ENCODE data around the gene MEF2C. TPM values are rescaled to one million over a fixed set of nuclear protein-coding genes. Genes with fewer than 3 reads are reported as not detected.

MEF2C gene
- total and polyA plus RNA-seq, 2 donors: 8.0 to 12.8 TPM

DNA sequence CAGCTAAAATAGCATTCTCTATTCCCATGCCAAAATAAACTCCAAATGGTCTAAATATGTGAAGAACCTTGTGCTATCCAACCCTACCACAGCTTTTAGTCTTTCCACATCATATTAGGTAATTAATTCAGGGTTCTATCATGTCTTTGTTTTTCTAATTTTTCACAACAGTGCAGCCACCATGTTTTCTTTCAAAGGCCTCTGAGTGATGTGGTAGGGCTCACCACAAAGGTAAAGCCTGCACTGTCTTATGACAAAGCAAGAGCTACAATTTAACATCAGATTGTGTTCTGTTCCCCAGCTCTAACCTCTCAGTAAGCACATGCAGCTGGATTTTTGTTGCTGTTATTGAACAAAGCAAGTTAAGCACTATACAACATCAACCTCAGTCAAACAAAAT lies 52.4 kb downstream of the MEF2C start:
- peaks cover 3 to 12% of the 10 kb centered on the region in 2 donors for H3K4me1 ChIP-seq (ENCODE audit: control insufficient read depth in 2 of 2, insufficient read depth in 2 of 2, low read length in 2 of 2)
- H3K27me3 ChIP-seq (ENCODE audit: control insufficient read depth in 2 of 2, insufficient read depth in 1 of 2, low read length in 1 of 2): no peaks in the 10 kb centered on the region
- H3K4me3 ChIP-seq (ENCODE audit: low read length in 2 of 2): no peak overlapping the region
- H3K36me3 ChIP-seq (ENCODE audit: control insufficient read depth in 2 of 2, insufficient read depth in 2 of 2, low read length in 1 of 2): no peaks in the 10 kb centered on the region
- DNase-seq (ENCODE audit: low read depth in 6 of 9, low spot score in 9 of 9): peak in 7 of 9 donors; percentile 21 to 86 (median 52)
- no peak overlapping the region for H3K27ac ChIP-seq (ENCODE audit: low read depth in 1 of 2, low read length in 1 of 2)
- no peaks in the 10 kb centered on the region for H3K9me3 ChIP-seq (ENCODE audit: control insufficient read depth in 2 of 2, insufficient read depth in 1 of 2, low read length in 1 of 2)

DNA sequence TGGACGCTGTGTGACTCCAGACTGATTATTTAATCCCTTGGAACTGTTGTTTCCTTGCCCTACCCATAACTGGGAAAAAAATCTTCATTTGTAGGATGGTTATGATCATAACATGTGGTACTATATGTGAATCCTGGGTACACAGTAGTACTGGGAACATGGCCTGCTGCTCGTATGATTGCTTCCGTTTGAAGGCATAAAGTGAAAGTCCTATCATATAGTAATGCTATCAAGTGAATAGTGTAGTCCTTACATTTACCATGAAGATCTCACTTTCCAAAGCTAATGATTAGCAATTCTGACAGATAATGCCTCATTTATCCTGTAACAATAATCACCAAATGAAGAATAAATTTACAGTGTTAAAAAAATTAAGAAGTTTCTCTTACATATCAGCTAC lies 53.2 kb downstream of the MEF2C start:
- Histone ChIP-seq H3K27me3 (ENCODE audit: control insufficient read depth in 2 of 2, insufficient read depth in 1 of 2, low read length in 1 of 2) (no peaks in the 10 kb centered on the region), H3K9me3 (ENCODE audit: control insufficient read depth in 2 of 2, insufficient read depth in 1 of 2, low read length in 1 of 2) (no peaks in the 10 kb centered on the region), H3K27ac (ENCODE audit: low read depth in 1 of 2, low read length in 1 of 2) (no peak overlapping the region), H3K36me3 (ENCODE audit: control insufficient read depth in 2 of 2, insufficient read depth in 2 of 2, low read length in 1 of 2) (no peaks in the 10 kb centered on the region), H3K4me3 (ENCODE audit: low read length in 2 of 2) (no peak overlapping the region), H3K4me1 (ENCODE audit: control insufficient read depth in 2 of 2, insufficient read depth in 2 of 2, low read length in 2 of 2) (peaks cover 3 to 12% of the 10 kb centered on the region in 2 donors)
- DNase-seq (ENCODE audit: low read depth in 6 of 9, low spot score in 9 of 9): no peak
- WGBS: 85% methylated on average over 3 of the region's 3 CpGs

- peak in 2 of 9 donors; percentile 10 to 37 for DNase-seq (ENCODE audit: low read depth in 6 of 9, low spot score in 9 of 9)
- Histone ChIP-seq H3K9me3 (ENCODE audit: control insufficient read depth in 2 of 2, insufficient read depth in 1 of 2, low read length in 1 of 2) (no peaks in the 10 kb centered on the region), H3K4me1 (ENCODE audit: control insufficient read depth in 2 of 2, insufficient read depth in 2 of 2, low read length in 2 of 2) (peaks cover 3 to 12% of the 10 kb centered on the region in 2 donors), H3K27me3 (ENCODE audit: control insufficient read depth in 2 of 2, insufficient read depth in 1 of 2, low read length in 1 of 2) (no peaks in the 10 kb centered on the region), H3K27ac (ENCODE audit: low read depth in 1 of 2, low read length in 1 of 2) (peak overlapping the region in 1 of 2 donors; percentile 14), H3K4me3 (ENCODE audit: low read length in 2 of 2) (no peak overlapping the region), H3K36me3 (ENCODE audit: control insufficient read depth in 2 of 2, insufficient read depth in 2 of 2, low read length in 1 of 2) (no peaks in the 10 kb centered on the region)
- 24% methylated on average over 3 of the region's 3 CpGs for WGBS
Observed at GRCh38 chr5:88829054-88829453, 53.9 kb downstream of the MEF2C start.

DNA sequence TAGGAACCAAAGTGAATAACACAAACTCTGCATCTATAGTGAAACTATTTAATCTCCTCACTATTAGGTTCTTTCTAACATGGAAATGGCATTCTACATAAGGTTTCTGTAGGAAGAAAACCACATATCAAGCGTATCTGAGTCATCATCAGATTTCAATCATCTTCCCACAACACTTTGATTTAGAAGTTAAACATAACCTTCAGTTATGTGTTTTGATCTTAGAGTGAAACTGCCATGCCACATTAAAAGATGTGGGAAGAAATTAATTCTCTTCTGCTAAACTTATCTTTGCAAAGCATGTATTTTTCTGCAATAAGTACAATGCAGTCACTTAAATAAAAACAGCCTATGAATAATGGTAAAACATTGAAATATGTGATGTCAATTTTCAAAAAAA lies 55.0 kb downstream of the MEF2C start:
- H3K9me3 ChIP-seq (ENCODE audit: control insufficient read depth in 2 of 2, insufficient read depth in 1 of 2, low read length in 1 of 2): no peaks in the 10 kb centered on the region
- H3K27ac ChIP-seq (ENCODE audit: low read depth in 1 of 2, low read length in 1 of 2): no peak overlapping the region
- DNase-seq (ENCODE audit: low read depth in 6 of 9, low spot score in 9 of 9): peak in 3 of 9 donors; percentile 24 to 71 (median 29)
- H3K4me1 ChIP-seq (ENCODE audit: control insufficient read depth in 2 of 2, insufficient read depth in 2 of 2, low read length in 2 of 2): peaks cover 3 to 12% of the 10 kb centered on the region in 2 donors
- H3K36me3 ChIP-seq (ENCODE audit: control insufficient read depth in 2 of 2, insufficient read depth in 2 of 2, low read length in 1 of 2): no peaks in the 10 kb centered on the region
- WGBS: 7% methylated on average over 1 of the region's 1 CpG
- H3K4me3 ChIP-seq (ENCODE audit: low read length in 2 of 2): no peak overlapping the region
- H3K27me3 ChIP-seq (ENCODE audit: control insufficient read depth in 2 of 2, insufficient read depth in 1 of 2, low read length in 1 of 2): no peaks in the 10 kb centered on the region

DNA sequence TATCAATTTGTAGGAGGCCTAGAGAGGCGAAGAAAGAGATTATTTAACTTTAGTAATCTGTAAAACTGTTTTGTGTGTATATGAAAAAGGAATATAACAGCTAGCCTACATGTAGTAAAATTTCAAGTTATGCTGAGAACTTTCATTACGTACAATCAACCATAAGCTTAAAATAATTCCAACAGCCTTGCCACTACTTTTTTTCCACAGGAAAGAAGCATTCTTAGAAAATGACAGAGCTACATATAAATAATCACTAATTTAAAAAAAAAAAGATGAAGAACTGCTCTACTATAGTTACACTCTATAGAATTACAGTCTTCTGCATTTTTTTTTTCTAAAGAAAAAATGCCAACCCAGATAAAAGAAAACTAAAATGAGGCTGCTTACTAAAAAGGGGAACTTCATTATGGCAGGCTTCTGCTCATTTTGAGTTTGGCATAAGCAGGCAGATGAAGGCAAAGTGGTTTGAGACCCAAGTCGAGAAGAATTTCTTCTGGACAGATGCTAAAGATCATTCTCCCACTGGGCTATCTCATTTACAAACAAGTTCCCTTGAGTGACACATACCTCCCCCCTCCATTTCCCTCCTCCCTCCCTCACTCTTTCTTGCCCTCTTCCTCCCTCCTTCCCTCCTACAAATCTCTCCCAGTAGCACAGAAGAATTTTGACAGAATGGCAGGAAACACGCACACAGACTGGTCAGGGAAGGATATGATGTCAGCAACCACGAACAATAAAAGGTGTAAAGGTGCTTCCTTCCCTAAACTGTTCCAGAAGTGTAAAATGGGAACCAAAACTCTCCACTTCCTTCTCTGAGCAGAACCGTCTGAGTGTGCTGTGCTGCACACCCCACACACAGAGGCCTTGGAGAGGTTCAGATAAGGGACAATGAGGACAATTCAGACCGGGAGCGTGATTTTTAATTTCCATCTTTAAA lies 56.1 kb downstream of the MEF2C start:
- no peaks in the 10 kb centered on the region for H3K27me3 ChIP-seq (ENCODE audit: control insufficient read depth in 2 of 2, insufficient read depth in 1 of 2, low read length in 1 of 2)
- H3K4me3 ChIP-seq (ENCODE audit: low read length in 2 of 2): no peak overlapping the region
- no peaks in the 10 kb centered on the region for H3K9me3 ChIP-seq (ENCODE audit: control insufficient read depth in 2 of 2, insufficient read depth in 1 of 2, low read length in 1 of 2)
- peak overlapping the region in 1 of 2 donors; percentile 0 for H3K27ac ChIP-seq (ENCODE audit: low read depth in 1 of 2, low read length in 1 of 2)
- no peaks in the 10 kb centered on the region for H3K36me3 ChIP-seq (ENCODE audit: control insufficient read depth in 2 of 2, insufficient read depth in 2 of 2, low read length in 1 of 2)
- DNase-seq (ENCODE audit: low read depth in 6 of 9, low spot score in 9 of 9): peak in 3 of 9 donors; percentile 15 to 51 (median 24)
- H3K4me1 ChIP-seq (ENCODE audit: control insufficient read depth in 2 of 2, insufficient read depth in 2 of 2, low read length in 2 of 2): peaks cover 3 to 12% of the 10 kb centered on the region in 2 donors
- 14% methylated on average over 8 of the region's 8 CpGs for WGBS

DNA sequence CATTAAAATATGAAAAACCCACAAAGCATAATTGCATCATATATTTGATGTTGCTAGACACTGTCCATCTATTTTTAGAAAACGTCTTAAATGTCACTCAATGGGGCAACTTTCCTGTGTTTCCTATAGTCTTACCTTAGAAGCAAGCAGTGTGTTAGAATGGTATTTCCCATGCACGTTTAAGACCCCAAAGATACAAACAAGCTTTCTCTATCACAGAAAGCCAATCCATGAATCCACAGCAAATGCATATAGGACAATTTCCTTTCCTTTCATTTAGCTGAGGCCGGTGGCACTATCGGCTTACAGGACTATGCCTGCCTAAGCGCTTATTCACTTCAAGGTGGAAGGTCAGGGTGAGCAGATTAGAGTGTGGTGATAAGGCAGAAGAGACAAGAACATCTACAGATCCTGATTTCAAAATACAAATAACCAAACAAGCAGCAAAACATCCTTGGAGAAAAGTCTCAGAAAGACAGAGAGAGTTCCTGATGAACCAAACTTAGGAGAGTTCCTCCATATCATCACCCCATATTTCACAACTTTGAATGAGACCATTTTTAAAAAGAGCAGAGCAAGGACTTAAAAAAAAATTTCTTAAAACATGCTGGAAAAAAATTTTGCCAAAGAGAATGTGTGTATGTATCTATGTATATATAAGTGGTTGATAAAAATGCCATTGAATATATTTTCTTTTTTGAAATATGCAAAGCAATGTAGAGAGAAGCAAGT lies 57.2 kb downstream of the MEF2C start:
- H3K27ac ChIP-seq (ENCODE audit: low read depth in 1 of 2, low read length in 1 of 2): peak overlapping the region in 1 of 2 donors; percentile 0
- no peak overlapping the region for H3K4me3 ChIP-seq (ENCODE audit: low read length in 2 of 2)
- peaks cover 3 to 12% of the 10 kb centered on the region in 2 donors for H3K4me1 ChIP-seq (ENCODE audit: control insufficient read depth in 2 of 2, insufficient read depth in 2 of 2, low read length in 2 of 2)
- WGBS: 49% methylated on average over 5 of the region's 5 CpGs
- DNase-seq (ENCODE audit: low read depth in 6 of 9, low spot score in 9 of 9): no peak
- H3K9me3 ChIP-seq (ENCODE audit: control insufficient read depth in 2 of 2, insufficient read depth in 1 of 2, low read length in 1 of 2): no peaks in the 10 kb centered on the region
- no peaks in the 10 kb centered on the region for H3K36me3 ChIP-seq (ENCODE audit: control insufficient read depth in 2 of 2, insufficient read depth in 2 of 2, low read length in 1 of 2)
- no peaks in the 10 kb centered on the region for H3K27me3 ChIP-seq (ENCODE audit: control insufficient read depth in 2 of 2, insufficient read depth in 1 of 2, low read length in 1 of 2)

GRCh38 chr5:88824892-88825583 lies 57.9 kb downstream of the MEF2C start:
- H3K4me1 ChIP-seq (ENCODE audit: control insufficient read depth in 2 of 2, insufficient read depth in 2 of 2, low read length in 2 of 2): peaks cover 3 to 12% of the 10 kb centered on the region in 2 donors
- no peaks in the 10 kb centered on the region for H3K9me3 ChIP-seq (ENCODE audit: control insufficient read depth in 2 of 2, insufficient read depth in 1 of 2, low read length in 1 of 2)
- WGBS: 38% methylated on average over 5 of the region's 5 CpGs
- no peak overlapping the region for H3K27ac ChIP-seq (ENCODE audit: low read depth in 1 of 2, low read length in 1 of 2)
- H3K36me3 ChIP-seq (ENCODE audit: control insufficient read depth in 2 of 2, insufficient read depth in 2 of 2, low read length in 1 of 2): no peaks in the 10 kb centered on the region
- no peak overlapping the region for H3K4me3 ChIP-seq (ENCODE audit: low read length in 2 of 2)
- no peaks in the 10 kb centered on the region for H3K27me3 ChIP-seq (ENCODE audit: control insufficient read depth in 2 of 2, insufficient read depth in 1 of 2, low read length in 1 of 2)
- no peak for DNase-seq (ENCODE audit: low read depth in 6 of 9, low spot score in 9 of 9)

- Histone ChIP-seq H3K4me1 (ENCODE audit: control insufficient read depth in 2 of 2, insufficient read depth in 2 of 2, low read length in 2 of 2) (peaks cover 3 to 8% of the 10 kb centered on the region in 2 donors), H3K4me3 (ENCODE audit: low read length in 2 of 2) (no peak overlapping the region), H3K27ac (ENCODE audit: low read depth in 1 of 2, low read length in 1 of 2) (no peak overlapping the region), H3K36me3 (ENCODE audit: control insufficient read depth in 2 of 2, insufficient read depth in 2 of 2, low read length in 1 of 2) (no peaks in the 10 kb centered on the region), H3K27me3 (ENCODE audit: control insufficient read depth in 2 of 2, insufficient read depth in 1 of 2, low read length in 1 of 2) (no peaks in the 10 kb centered on the region), H3K9me3 (ENCODE audit: control insufficient read depth in 2 of 2, insufficient read depth in 1 of 2, low read length in 1 of 2) (no peaks in the 10 kb centered on the region)
- 45% methylated on average over 4 of the region's 4 CpGs for WGBS
- DNase-seq (ENCODE audit: low read depth in 6 of 9, low spot score in 9 of 9): no peak
Observed at GRCh38 chr5:88824141-88824540, 58.8 kb downstream of the MEF2C start.
